Nephron progenitor cell (in vitro differentiated cells): ENCODE measurements around the gene C1orf116.

Experiments
- DNase-seq: peaks from one replicate; pipeline ENCODE4 v3.0.0; 2021
- H3K27ac Mint-ChIP-seq: 2 replicates; pipeline ENCODE4 v1.8.0; 2021; ENCODE audit warnings: mild to moderate bottlenecking, moderate library complexity, mixed read lengths
- H3K27me3 Mint-ChIP-seq: 2 replicates; pipeline ENCODE4 v1.8.0; 2021; ENCODE audit warnings: mild to moderate bottlenecking, low read depth, mixed read lengths; ENCODE audit not compliant: poor library complexity
- H3K36me3 Mint-ChIP-seq: 2 replicates; pipeline ENCODE4 v1.8.0; 2021; ENCODE audit warnings: low read depth, mixed read lengths
- H3K4me1 Mint-ChIP-seq: 2 replicates; pipeline ENCODE4 v1.8.0; 2021; ENCODE audit warnings: mixed read lengths
- H3K4me3 Mint-ChIP-seq: 2 replicates; pipeline ENCODE4 v1.8.0; 2021; ENCODE audit warnings: mild to moderate bottlenecking, moderate library complexity, mixed read lengths
- H3K9me3 Mint-ChIP-seq: 2 replicates; pipeline ENCODE4 v1.8.0; 2021; ENCODE audit warnings: mild to moderate bottlenecking, moderate library complexity, mixed read lengths
- CTCF ChIP-seq: fragments of 200-600 bp; sonication (generic); IDR thresholded peaks from 2 replicates; pipeline ENCODE4 v1.5.0; 2021; ENCODE audit warnings: antibody characterized with exemption

C1orf116 gene

DNA sequence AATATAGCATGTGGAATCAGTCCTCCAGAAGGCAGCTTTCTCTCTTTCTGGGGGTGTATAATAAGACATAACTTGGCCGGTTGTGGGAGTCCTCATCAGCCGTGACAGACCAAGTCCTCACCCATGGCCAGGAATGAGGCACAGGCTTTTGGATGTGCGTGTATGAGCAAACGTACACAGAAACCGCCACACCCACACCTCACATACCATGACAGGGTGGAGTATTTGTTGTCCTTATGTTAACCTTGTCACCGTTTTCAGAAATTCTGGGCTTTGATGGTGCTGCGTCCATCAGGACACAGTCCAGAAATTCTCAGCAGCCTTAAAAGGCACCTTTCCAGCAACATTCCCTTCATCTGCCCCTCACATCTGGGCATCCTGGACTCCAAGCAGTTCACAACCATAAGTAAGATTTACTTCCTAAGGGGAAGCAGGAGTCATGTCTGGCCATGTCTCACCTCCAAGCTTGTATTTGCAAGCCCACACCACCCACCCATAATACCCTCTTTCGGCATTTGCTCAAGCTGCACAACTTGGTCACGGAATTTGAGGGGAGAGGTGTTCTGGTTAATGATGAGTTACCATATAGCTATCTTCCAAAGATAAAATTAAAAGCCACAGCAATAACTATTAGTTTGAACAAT lies 12.4 kb downstream of the C1orf116 start:
- no peaks in the 10 kb centered on the region for H3K9me3 Mint-ChIP-seq
- DNase-seq, result no peak
- H3K27me3 Mint-ChIP-seq, result peaks cover 28% of the 10 kb centered on the region
- H3K4me3 Mint-ChIP-seq, result no peak overlapping the region
- no peak overlapping the region for H3K27ac Mint-ChIP-seq
- H3K36me3 Mint-ChIP-seq, result no peaks in the 10 kb centered on the region
- no peak for TF ChIP-seq CTCF
- peaks cover 15% of the 10 kb centered on the region for H3K4me1 Mint-ChIP-seq

- no peaks in the 10 kb centered on the region for H3K36me3 Mint-ChIP-seq
- H3K4me1 Mint-ChIP-seq, result peaks cover 10% of the 10 kb centered on the region
- TF ChIP-seq CTCF, result no peak
- H3K9me3 Mint-ChIP-seq, result no peaks in the 10 kb centered on the region
- H3K27ac Mint-ChIP-seq, result no peak overlapping the region
- DNase-seq, result no peak
- H3K4me3 Mint-ChIP-seq, result no peak overlapping the region
- peaks cover 33% of the 10 kb centered on the region for H3K27me3 Mint-ChIP-seq
These were observed 12.9 kb downstream of the C1orf116 start for GRCh38 chr1:207019661-207020060.

GRCh38 chr1:207019161-207019560 lies 13.4 kb downstream of the C1orf116 start:
- H3K9me3 Mint-ChIP-seq, result no peaks in the 10 kb centered on the region
- peaks cover 6% of the 10 kb centered on the region for H3K4me1 Mint-ChIP-seq
- H3K4me3 Mint-ChIP-seq, result no peak overlapping the region
- H3K36me3 Mint-ChIP-seq, result no peaks in the 10 kb centered on the region
- no peak for TF ChIP-seq CTCF
- H3K27ac Mint-ChIP-seq, result no peak overlapping the region
- no peak for DNase-seq
- H3K27me3 Mint-ChIP-seq, result peaks cover 38% of the 10 kb centered on the region

- no peaks in the 10 kb centered on the region for H3K36me3 Mint-ChIP-seq
- no peak for TF ChIP-seq CTCF
- no peaks in the 10 kb centered on the region for H3K9me3 Mint-ChIP-seq
- peaks cover 6% of the 10 kb centered on the region for H3K4me1 Mint-ChIP-seq
- H3K27ac Mint-ChIP-seq, result no peak overlapping the region
- no peak overlapping the region for H3K4me3 Mint-ChIP-seq
- no peak for DNase-seq
- peaks cover 39% of the 10 kb centered on the region for H3K27me3 Mint-ChIP-seq
These were observed 13.8 kb downstream of the C1orf116 start for GRCh38 chr1:207018707-207019106.

GRCh38 chr1:207017615-207018559 lies 14.7 kb downstream of the C1orf116 start:
- Mint-ChIP-seq H3K36me3 (no peaks in the 10 kb centered on the region), H3K4me1 (peaks cover 6% of the 10 kb centered on the region), H3K27ac (no peak overlapping the region), H3K9me3 (no peaks in the 10 kb centered on the region), H3K4me3 (no peak overlapping the region), H3K27me3 (peaks cover 43% of the 10 kb centered on the region)
- no peak for DNase-seq
- TF ChIP-seq CTCF, result no peak
